Skeletal muscle satellite cell (primary cell): ENCODE data around the gene DCC.

Experiments used
- H3K27me3 ChIP-seq: 2 replicates; pipeline ENCODE4 v1.7.0; 2013; ENCODE audit warnings: low read length; ENCODE audit not compliant: control insufficient read depth, insufficient read depth
- H3K36me3 ChIP-seq: 2 replicates; pipeline ENCODE4 v1.7.0; 2013; ENCODE audit warnings: mild to moderate bottlenecking, control low read depth, low read length; ENCODE audit not compliant: insufficient read depth
- H3K4me1 ChIP-seq: 2 replicates; pipeline ENCODE4 v1.7.0; 2013; ENCODE audit warnings: low read length; ENCODE audit not compliant: control insufficient read depth, insufficient read depth
- H3K4me2 ChIP-seq: 2 replicates; pipeline ENCODE4 v1.7.0; 2013; ENCODE audit warnings: mild to moderate bottlenecking, low read length
- H3K4me3 ChIP-seq: 2 replicates; pipeline ENCODE4 v1.7.0; 2013; ENCODE audit warnings: low read length
- H3K9ac ChIP-seq: 2 replicates; pipeline ENCODE4 v1.7.0; 2013; ENCODE audit warnings: mild to moderate bottlenecking, low read depth, low read length, moderate library complexity
- H3K9me3 ChIP-seq: replicated peaks from 2 replicates; pipeline ENCODE4 v1.7.0; 2013; ENCODE audit warnings: mild to moderate bottlenecking, control low read depth, low read length

The DCC gene

DNA sequence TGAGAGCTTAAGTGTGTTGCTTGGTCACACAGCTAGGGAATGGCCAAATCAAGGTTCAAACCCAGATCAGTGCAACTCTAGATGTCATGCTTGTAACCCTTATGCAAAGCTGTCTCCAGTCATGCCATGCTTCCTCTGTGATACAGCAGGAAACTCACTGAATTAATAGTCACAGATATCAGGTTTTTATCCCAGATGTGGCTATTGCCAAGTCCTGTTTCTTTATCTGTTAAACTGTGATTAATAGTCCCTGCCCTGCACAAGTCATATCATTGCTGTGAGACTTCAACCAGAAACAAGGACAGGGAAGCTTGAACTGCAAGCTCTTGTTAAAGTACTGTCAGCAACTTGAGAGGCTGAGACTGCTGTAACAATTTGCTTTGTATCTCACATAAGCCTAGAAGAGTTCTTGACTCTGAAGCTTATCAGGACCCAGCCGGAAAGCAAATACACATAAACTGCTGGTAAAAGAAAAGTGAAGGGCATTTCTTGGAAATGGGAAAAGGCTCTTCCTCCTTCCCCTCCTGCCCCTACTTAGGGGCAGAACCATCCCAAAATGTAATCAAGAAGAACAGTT is 609.0 kb downstream of the DCC start:
- H3K9ac ChIP-seq = no peak overlapping the region
- H3K36me3 ChIP-seq = no peaks in the 10 kb centered on the region
- H3K4me2 ChIP-seq = no peak overlapping the region
- H3K27me3 ChIP-seq = no peaks in the 10 kb centered on the region
- no peak overlapping the region for H3K4me3 ChIP-seq
- no peaks in the 10 kb centered on the region for H3K4me1 ChIP-seq
- H3K9me3 ChIP-seq = peaks cover 3% of the 10 kb centered on the region

GRCh38 chr18:52950155-52950554 is 610.2 kb downstream of the DCC start:
- no peak overlapping the region for H3K9ac ChIP-seq
- peaks cover 3% of the 10 kb centered on the region for H3K9me3 ChIP-seq
- no peaks in the 10 kb centered on the region for H3K27me3 ChIP-seq
- no peak overlapping the region for H3K4me2 ChIP-seq
- H3K4me3 ChIP-seq = no peak overlapping the region
- no peaks in the 10 kb centered on the region for H3K36me3 ChIP-seq
- H3K4me1 ChIP-seq = no peaks in the 10 kb centered on the region

GRCh38 chr18:52953387-52953786 is 613.4 kb downstream of the DCC start:
- Histone ChIP-seq H3K36me3 (no peaks in the 10 kb centered on the region), H3K4me1 (no peaks in the 10 kb centered on the region), H3K9ac (no peak overlapping the region), H3K27me3 (no peaks in the 10 kb centered on the region), H3K9me3 (peaks cover 3% of the 10 kb centered on the region), H3K4me3 (no peak overlapping the region), H3K4me2 (no peak overlapping the region)

- Histone ChIP-seq H3K27me3 (no peaks in the 10 kb centered on the region), H3K4me1 (no peaks in the 10 kb centered on the region), H3K4me3 (no peak overlapping the region), H3K36me3 (no peaks in the 10 kb centered on the region), H3K9me3 (peaks cover 5% of the 10 kb centered on the region), H3K9ac (no peak overlapping the region), H3K4me2 (no peak overlapping the region)
These were observed 623.5 kb downstream of the DCC start for GRCh38 chr18:52963481-52963880.

- Histone ChIP-seq H3K4me2 (no peak overlapping the region), H3K9ac (no peak overlapping the region), H3K4me1 (no peaks in the 10 kb centered on the region), H3K27me3 (no peaks in the 10 kb centered on the region), H3K36me3 (no peaks in the 10 kb centered on the region), H3K4me3 (no peak overlapping the region), H3K9me3 (peaks cover 5% of the 10 kb centered on the region)
These were observed 630.7 kb downstream of the DCC start for GRCh38 chr18:52970686-52971085.

DNA sequence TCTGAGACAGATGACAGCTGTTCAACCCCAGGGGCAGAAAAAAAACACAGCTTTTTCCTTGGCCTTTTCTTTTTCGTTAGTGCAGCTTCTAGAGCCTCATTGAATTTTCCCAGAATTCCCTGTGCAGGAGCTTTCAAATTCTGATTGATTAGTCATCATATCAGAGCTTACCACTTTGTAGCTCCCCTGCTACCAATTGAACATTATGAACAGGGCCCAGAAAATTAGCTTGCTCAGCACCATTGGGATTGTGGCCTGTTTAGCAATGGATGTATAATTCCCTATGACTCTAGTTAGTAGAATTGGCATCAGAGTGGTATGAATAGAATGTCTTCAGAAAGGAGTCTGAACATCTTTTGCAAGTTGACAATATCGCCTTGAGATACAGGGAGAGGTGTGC is 631.1 kb downstream of the DCC start:
- H3K27me3 ChIP-seq = no peaks in the 10 kb centered on the region
- H3K9ac ChIP-seq = no peak overlapping the region
- H3K9me3 ChIP-seq = peaks cover 5% of the 10 kb centered on the region
- no peaks in the 10 kb centered on the region for H3K36me3 ChIP-seq
- H3K4me2 ChIP-seq = no peak overlapping the region
- H3K4me1 ChIP-seq = no peaks in the 10 kb centered on the region
- no peak overlapping the region for H3K4me3 ChIP-seq

GRCh38 chr18:52979892-52980291 is 639.9 kb downstream of the DCC start:
- no peak overlapping the region for H3K9ac ChIP-seq
- H3K9me3 ChIP-seq = peaks cover 5% of the 10 kb centered on the region
- H3K4me3 ChIP-seq = no peak overlapping the region
- H3K36me3 ChIP-seq = no peaks in the 10 kb centered on the region
- H3K27me3 ChIP-seq = no peaks in the 10 kb centered on the region
- no peaks in the 10 kb centered on the region for H3K4me1 ChIP-seq
- no peak overlapping the region for H3K4me2 ChIP-seq

DNA sequence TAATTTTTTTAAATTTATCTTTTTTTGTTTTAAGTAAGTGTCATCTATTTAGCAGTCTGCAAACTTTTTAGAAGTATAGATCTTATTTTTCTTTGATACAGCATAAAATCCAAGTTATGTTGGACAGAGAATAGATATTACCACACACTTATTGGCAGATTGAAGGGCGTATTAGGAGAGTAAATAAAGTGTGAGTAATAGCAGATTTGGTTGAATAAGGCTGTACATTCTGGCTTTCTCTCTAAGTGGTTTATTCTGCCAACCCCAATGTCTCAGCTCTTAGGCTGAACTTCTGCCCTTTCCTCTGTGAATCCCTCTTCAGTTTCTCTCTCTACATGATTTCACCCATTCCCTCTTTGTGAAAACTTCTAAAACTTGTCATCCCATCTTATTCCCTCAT is 651.2 kb downstream of the DCC start:
- no peak overlapping the region for H3K4me2 ChIP-seq
- H3K9ac ChIP-seq = no peak overlapping the region
- no peak overlapping the region for H3K4me3 ChIP-seq
- H3K9me3 ChIP-seq = no peaks in the 10 kb centered on the region
- no peaks in the 10 kb centered on the region for H3K36me3 ChIP-seq
- no peaks in the 10 kb centered on the region for H3K27me3 ChIP-seq
- H3K4me1 ChIP-seq = no peaks in the 10 kb centered on the region

- H3K27me3 ChIP-seq = no peaks in the 10 kb centered on the region
- no peak overlapping the region for H3K9ac ChIP-seq
These were observed 652.0 kb downstream of the DCC start for GRCh38 chr18:52992041-52992440.

DNA sequence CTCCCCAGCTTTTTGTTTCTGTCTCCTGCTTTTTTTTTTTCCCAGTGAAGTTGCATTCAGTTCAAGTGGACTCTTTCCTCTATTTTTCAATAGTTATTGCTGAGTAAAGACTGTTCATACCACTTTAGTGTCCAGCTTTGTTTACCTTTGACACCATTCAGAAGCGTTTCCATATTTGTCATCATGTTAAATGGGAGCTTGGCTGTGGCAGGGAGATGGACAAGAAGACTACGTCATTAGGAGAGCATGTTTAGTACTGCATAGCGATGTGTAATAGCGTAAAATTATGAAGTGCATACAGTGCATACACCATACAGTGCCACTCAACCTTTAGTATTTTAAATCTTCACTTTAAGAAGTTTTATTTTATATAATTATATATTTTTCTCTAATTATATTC is 655.9 kb downstream of the DCC start:
- no peaks in the 10 kb centered on the region for H3K4me1 ChIP-seq
- no peaks in the 10 kb centered on the region for H3K36me3 ChIP-seq
- H3K4me2 ChIP-seq = no peak overlapping the region
- H3K27me3 ChIP-seq = no peaks in the 10 kb centered on the region
- H3K9me3 ChIP-seq = no peaks in the 10 kb centered on the region
- no peak overlapping the region for H3K4me3 ChIP-seq
- H3K9ac ChIP-seq = no peak overlapping the region

More at GRCh38 chr18:52992041-52992440, 652.0 kb downstream of the DCC start:
- H3K9me3 ChIP-seq = no peaks in the 10 kb centered on the region
- no peaks in the 10 kb centered on the region for H3K36me3 ChIP-seq
- no peak overlapping the region for H3K4me3 ChIP-seq
- no peaks in the 10 kb centered on the region for H3K4me1 ChIP-seq
- no peak overlapping the region for H3K4me2 ChIP-seq

DNA sequence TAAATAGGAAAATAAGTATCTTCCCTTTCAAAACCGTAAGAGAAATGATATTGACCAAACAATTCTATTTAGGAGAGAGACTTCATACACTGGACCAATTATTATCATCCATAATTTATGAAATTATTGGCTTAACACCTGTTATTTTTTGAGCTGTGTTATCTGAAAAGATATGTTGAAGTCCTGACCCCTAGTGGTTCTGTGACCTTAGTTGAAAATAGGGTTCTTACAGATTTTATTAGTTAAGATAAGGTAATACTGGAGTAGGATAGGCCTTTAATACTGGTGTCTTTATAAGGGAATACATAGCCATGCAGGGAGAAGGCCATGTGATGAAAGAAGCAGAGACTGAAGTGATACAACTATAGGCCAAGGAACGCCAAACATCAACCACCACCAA is 659.6 kb downstream of the DCC start:
- H3K4me3 ChIP-seq = no peak overlapping the region
- H3K9ac ChIP-seq = no peak overlapping the region
- no peaks in the 10 kb centered on the region for H3K4me1 ChIP-seq
- H3K4me2 ChIP-seq = no peak overlapping the region
- no peaks in the 10 kb centered on the region for H3K9me3 ChIP-seq
- H3K36me3 ChIP-seq = no peaks in the 10 kb centered on the region
- H3K27me3 ChIP-seq = no peaks in the 10 kb centered on the region

DNA sequence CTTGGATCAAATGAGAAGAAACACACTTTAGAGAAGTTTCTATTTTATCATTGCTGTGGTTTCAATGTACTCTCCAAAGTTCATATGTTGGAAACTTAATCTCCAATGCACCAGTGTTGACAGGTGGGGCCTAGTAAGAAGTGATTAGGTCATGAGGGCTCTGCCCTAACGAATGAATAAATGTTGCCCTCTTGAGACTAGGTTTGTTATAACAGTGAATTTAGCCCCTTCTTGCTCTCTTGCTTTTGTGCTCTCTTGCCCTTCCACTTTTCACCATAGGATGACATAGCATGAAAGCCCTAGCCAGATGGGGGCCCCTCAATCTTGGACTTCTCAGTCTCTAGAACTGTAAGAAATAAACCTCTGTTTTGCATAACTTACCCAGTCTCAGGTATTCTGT is 664.8 kb downstream of the DCC start:
- Histone ChIP-seq H3K9me3 (no peaks in the 10 kb centered on the region), H3K4me3 (no peak overlapping the region), H3K27me3 (no peaks in the 10 kb centered on the region), H3K9ac (no peak overlapping the region), H3K36me3 (no peaks in the 10 kb centered on the region), H3K4me1 (no peaks in the 10 kb centered on the region), H3K4me2 (no peak overlapping the region)
